GM23248 (cell line): ENCODE measurements around the gene ZBTB16.

ENCODE experiments used
- EZH2 ChIP-seq: fragments of 200-600 bp; sonication (generic); IDR thresholded peaks from 2 replicates; pipeline ENCODE4 v1.6.1; 2018; ENCODE audit warnings: antibody characterized with exemption, mild to moderate bottlenecking; ENCODE audit not compliant: insufficient read depth, poor library complexity, severe bottlenecking
- EZH2phosphoT487 ChIP-seq: fragments of 200-600 bp; sonication (generic); IDR thresholded peaks from 2 replicates; pipeline ENCODE4 v1.6.1; 2018; ENCODE audit warnings: antibody characterized with exemption, moderate library complexity, mild to moderate bottlenecking, low read depth; ENCODE audit not compliant: insufficient read depth

DNA sequence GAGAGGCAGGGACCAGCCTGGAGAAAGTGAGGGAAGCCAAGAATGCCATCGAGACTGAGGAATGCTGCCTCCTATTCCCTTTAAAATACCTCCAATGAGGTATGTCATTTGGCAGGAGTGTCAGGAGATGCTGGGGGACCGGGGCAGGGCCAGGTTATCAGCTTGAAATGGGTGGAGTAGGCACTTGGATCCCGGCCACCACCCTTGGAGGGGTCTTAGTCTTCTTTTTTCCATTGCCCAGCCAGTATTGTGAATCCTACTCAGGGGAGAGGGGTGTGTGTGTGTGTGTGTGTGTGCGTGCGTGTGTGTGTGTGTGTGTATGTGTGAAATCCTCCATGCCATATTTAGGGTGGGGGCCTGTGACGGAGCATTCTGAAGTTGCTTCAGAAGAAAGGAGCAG lies 116.2 kb downstream of the ZBTB16 start:
- TF ChIP-seq EZH2phosphoT487 (no peak), EZH2 (no peak)
